Panc1 (cell line): ENCODE data around the gene IGF2R. TPM values are rescaled to one million over a fixed set of nuclear protein-coding genes. Genes with fewer than 3 reads are reported as not detected.

Source experiments
- ATAC-seq: fragments of 200-7000 bp; cut with Tn5 transposase; 2 replicates; pipeline ENCODE4 v1.9.1; 2020; ENCODE audit warnings: mild to moderate bottlenecking, moderate library complexity
- BruUV-seq: library from RNA; stranded (reverse); fragments of 400-500 nt; replicated peaks from 2 replicates; lab custom pipeline; 2021; lab: Mats Ljungman, UMichigan
- CTCF ChIA-PET: fragments of 300-600 bp; sonication (Branson Sonifier 250); formaldehyde crosslinking; loops from one replicate; lab custom pipeline; 2022; ENCODE audit warnings: antibody characterized with exemption; lab: Charles Lee
- POLR2A ChIA-PET: fragments of 300-600 bp; sonication (Branson Sonifier 250); formaldehyde crosslinking; loops from one replicate; lab custom pipeline; 2022; ENCODE audit warnings: antibody characterized with exemption; lab: Charles Lee
- DNase-seq: peaks from one replicate; pipeline ENCODE4 v3.0.0-alpha.2; 2010; ENCODE audit warnings: low read depth, low spot score
- H3K27ac ChIP-seq: 2 replicates; pipeline ENCODE4 v1.5.1; 2011; ENCODE audit warnings: mild to moderate bottlenecking, low read length, inconsistent platforms
- H3K27me3 ChIP-seq: fragments of 200-500 bp; sonication (Bioruptor generic); 2 replicates; pipeline ENCODE4 v1.6.0; 2014; ENCODE audit warnings: low read length, inconsistent platforms; ENCODE audit not compliant: control insufficient read depth, insufficient read depth
- H3K36me3 ChIP-seq: fragments of 200-500 bp; sonication (Bioruptor generic); 2 replicates; pipeline ENCODE4 v1.5.1; 2014; ENCODE audit warnings: inconsistent platforms, mild to moderate bottlenecking, low read length, moderate library complexity; ENCODE audit not compliant: control insufficient read depth, insufficient read depth
- H3K4me1 ChIP-seq: 2 replicates; pipeline ENCODE4 v1.5.1; 2011; ENCODE audit warnings: inconsistent platforms, mild to moderate bottlenecking, low read length, moderate library complexity; ENCODE audit not compliant: control insufficient read depth, insufficient read depth
- H3K4me3 ChIP-seq, 2 experiments: 2 replicates each; pipeline ENCODE4 v1.5.1; 2011 to 2012; ENCODE audit warnings: low read depth in 2 of 2, low read length in 2 of 2, mild to moderate bottlenecking in 2 of 2, inconsistent platforms in 1 of 2, moderate library complexity in 1 of 2
- H3K9me3 ChIP-seq: fragments of 200-500 bp; sonication (Bioruptor generic); 2 replicates; pipeline ENCODE4 v1.5.1; 2014; ENCODE audit warnings: low read depth, mild to moderate bottlenecking, inconsistent platforms, low read length, moderate library complexity; ENCODE audit not compliant: control insufficient read depth, insufficient read depth
- CTCF ChIP-seq: fragments of 450-650 bp; IDR thresholded peaks from 2 replicates; pipeline ENCODE4 v1.5.1; 2017; ENCODE audit warnings: mild to moderate bottlenecking
- POLR2AphosphoS5 ChIP-seq: IDR thresholded peaks from 2 replicates; pipeline ENCODE4 v1.6.1; 2012; ENCODE audit warnings: mild to moderate bottlenecking, low read depth, low read length, moderate library complexity
- REST ChIP-seq, 2 experiments: IDR thresholded peaks; 2 replicates each; pipeline ENCODE4 v1.6.1; 2011 to 2012; ENCODE audit warnings: low read depth in 2 of 2, control low read depth in 1 of 2, low read length in 1 of 2, mild to moderate bottlenecking in 1 of 2, moderate library complexity in 1 of 2; ENCODE audit not compliant: insufficient read depth in 1 of 2
- SIN3A ChIP-seq: IDR thresholded peaks from 2 replicates; pipeline ENCODE4 v1.6.1; 2012; ENCODE audit warnings: low read depth, mild to moderate bottlenecking, low read length, moderate library complexity, borderline replicate concordance; ENCODE audit not compliant: insufficient read depth
- TCF7L2 ChIP-seq: IDR thresholded peaks from 2 replicates; pipeline ENCODE4 v1.6.1; 2011; ENCODE audit warnings: mild to moderate bottlenecking, low read depth, low read length, inconsistent platforms
- in situ Hi-C: cut with HindIII; loops from 2 replicates; pipeline ENCODE4 v1.10.0; 2016; ENCODE audit warnings: low sequenced_read_pairs, low pct_unique_long_range_greater_than_20kb
- intact Hi-C: fragments of 100-400 bp; cut with micrococcal nuclease; formaldehyde crosslinking; loops from one replicate; pipeline ENCODE4 v1.10.0; 2022; ENCODE audit not compliant: unreplicated experiment
- total RNA-seq: library from RNA; stranded (reverse); gene quantifications from one replicate; pipeline ENCODE4 v1.2.1, GENCODE V29; 2021; ENCODE audit not compliant: unreplicated experiment

The IGF2R gene
- total RNA-seq, 1 experiment from 2014 or later = 163 TPM

GRCh38 chr6:159983641-159984080 lies 14.8 kb downstream of the IGF2R start:
- Histone ChIP-seq H3K4me3 (no peak overlapping the region), H3K27ac (peak overlapping the region; percentile 64; the same call in 1 of the 2 replicates), H3K9me3 (no peaks in the 10 kb centered on the region), H3K4me1 (peaks cover 62% of the 10 kb centered on the region), H3K27me3 (no peaks in the 10 kb centered on the region), H3K36me3 (no peaks in the 10 kb centered on the region)
- BruUV-seq = no TSS peak
- intact Hi-C loops (no loop called here), in situ Hi-C loops (no loop called here)
- ChIA-PET POLR2A (interaction anchor here (0.5 kb wide), 1 partner anchor 154 kb away, joined by 5 read pairs; no protein-coding TSS in a partner anchor), CTCF (no interaction called here)
- DNase-seq (no peak), ATAC-seq (peak; percentile 12)
- TF ChIP-seq POLR2AphosphoS5 = no peak
- TF ChIP-seq REST (IDR thresholded peaks at IDR 0.05; ENCODE audit: insufficient read depth in 1 of 2, low read depth in 2 of 2, low read length in 1 of 2) = no peak
- no peak for TF ChIP-seq SIN3A
- TF ChIP-seq CTCF = no peak
- no peak for TF ChIP-seq TCF7L2

GRCh38 chr6:159984268-159984786 lies 15.4 kb downstream of the IGF2R start:
- ATAC-seq (peak; percentile 75), DNase-seq (peak; percentile 85)
- H3K36me3 ChIP-seq = no peaks in the 10 kb centered on the region
- ChIA-PET CTCF (no interaction called here), POLR2A (no interaction called here)
- H3K27me3 ChIP-seq = no peaks in the 10 kb centered on the region
- intact Hi-C loops = no loop called here
- in situ Hi-C loops = no loop called here
- no peaks in the 10 kb centered on the region for H3K9me3 ChIP-seq
- peak overlapping the region; percentile 64 for H3K27ac ChIP-seq
- H3K4me3 ChIP-seq = no peak overlapping the region
- peaks cover 55% of the 10 kb centered on the region for H3K4me1 ChIP-seq
- BruUV-seq = no TSS peak
- TF ChIP-seq POLR2AphosphoS5 = no peak
- no peak for TF ChIP-seq TCF7L2
- no peak for TF ChIP-seq CTCF
- TF ChIP-seq SIN3A = no peak
- no peak for TF ChIP-seq REST (IDR thresholded peaks at IDR 0.05; ENCODE audit: insufficient read depth in 1 of 2, low read depth in 2 of 2, low read length in 1 of 2)
